ENCODE measurements around the gene EIF5AL1.

GRCh38 chr10:79559726-79560125, 47.4 kb downstream of the EIF5AL1 start:
- TF ChIP-seq EZH2phosphoT487 (IDR thresholded peaks at IDR 0.05; ENCODE audit: insufficient read depth, low read depth) (no peak), EZH2 (IDR thresholded peaks at IDR 0.05; ENCODE audit: insufficient read depth, poor library complexity, severe bottlenecking) (no peak)
